Measurements from ENCODE around the gene NME4.
A peak's percentile ranks its signal among the peaks of the same experiment; 100 is the strongest.
"Not testable (repeated sequence)": the region's sequence is repeated elsewhere in the genome, so short reads cannot be mapped to it uniquely, and the experiment has no call there.

NME4 gene

GRCh38 chr16:377419-377951 lies 19.5 kb upstream of the NME4 start:
- DNase-seq (ENCODE audit: insufficient read length, low spot score) = no peak

GRCh38 chr16:378113-378820 lies 18.7 kb upstream of the NME4 start:
- not testable (repeated sequence) for FAIRE-seq; DNase-seq (ENCODE audit: insufficient read length, low spot score)

More at GRCh38 chr16:377419-377951, 19.5 kb upstream of the NME4 start:
- no peak for TF ChIP-seq POLR2A (IDR thresholded peaks at IDR 0.05; ENCODE audit: low read depth, low read length)
- FAIRE-seq = no peak

- no peak for DNase-seq (ENCODE audit: insufficient read length, low spot score)
- no peak for FAIRE-seq
- TF ChIP-seq POLR2A (IDR thresholded peaks at IDR 0.05; ENCODE audit: low read depth, low read length) = no peak
These were observed 18.2 kb upstream of the NME4 start for GRCh38 chr16:378821-379182.

GRCh38 chr16:379183-379960 lies 17.6 kb upstream of the NME4 start:
- no peak for TF ChIP-seq POLR2A (IDR thresholded peaks at IDR 0.05; ENCODE audit: low read depth, low read length)
- DNase-seq (ENCODE audit: insufficient read length, low spot score) (no peak), FAIRE-seq (no peak)

- FAIRE-seq = no peak
- DNase-seq (ENCODE audit: insufficient read length, low spot score) = no peak
- no peak for TF ChIP-seq POLR2A (IDR thresholded peaks at IDR 0.05; ENCODE audit: low read depth, low read length)
These were observed 16.8 kb upstream of the NME4 start for GRCh38 chr16:379961-380761.

- DNase-seq (ENCODE audit: insufficient read length, low spot score) (no peak), FAIRE-seq (no peak)
- TF ChIP-seq POLR2A (IDR thresholded peaks at IDR 0.05; ENCODE audit: low read depth, low read length) = no peak
These were observed 16.3 kb upstream of the NME4 start for GRCh38 chr16:380762-381011.

GRCh38 chr16:381012-381788 lies 15.8 kb upstream of the NME4 start:
- TF ChIP-seq POLR2A (IDR thresholded peaks at IDR 0.05; ENCODE audit: low read depth, low read length) = no peak
- FAIRE-seq (no peak), DNase-seq (ENCODE audit: insufficient read length, low spot score) (no peak)

GRCh38 chr16:381789-382717 lies 14.9 kb upstream of the NME4 start, which contains the start of gene PGAP6:
Gene PGAP6 (minus strand): TSS chr16:381978. CDS start chr16:381821, 157 bp downstream.
- TF ChIP-seq POLR2A (IDR thresholded peaks at IDR 0.05; ENCODE audit: low read depth, low read length) = peak; percentile 71
- FAIRE-seq (no peak), DNase-seq (ENCODE audit: insufficient read length, low spot score) (peak; percentile 70)

GRCh38 chr16:383326-384051 lies 13.5 kb upstream of the NME4 start:
- DNase-seq (ENCODE audit: insufficient read length, low spot score) (no peak), FAIRE-seq (no peak)
- no peak for TF ChIP-seq POLR2A (IDR thresholded peaks at IDR 0.05; ENCODE audit: low read depth, low read length)

GRCh38 chr16:386641-387156 lies 10.3 kb upstream of the NME4 start:
- TF ChIP-seq POLR2A (IDR thresholded peaks at IDR 0.05; ENCODE audit: low read depth, low read length) = no peak
- no peak for DNase-seq (ENCODE audit: insufficient read length, low spot score)
- FAIRE-seq = no peak

- not testable (repeated sequence) for DNase-seq (ENCODE audit: insufficient read length, low spot score); FAIRE-seq
These were observed 9.0 kb upstream of the NME4 start for GRCh38 chr16:387761-388666.
